A549 (cell line): ENCODE results near the gene ODAD3. TPM values are rescaled to one million over a fixed set of nuclear protein-coding genes. Genes with fewer than 3 reads are reported as not detected.
A peak's percentile ranks its signal among the peaks of the same experiment; 100 is the strongest.

ENCODE experiments used
- ATAC-seq, 2 experiments: fragments of 200-7000 bp in 1 of 2; fragments of >200 bp in 1 of 2; cut with Nextera tagmentation in 1 of 2; cut with Tn5 transposase in 1 of 2; 3 replicates each; pipeline versions ENCODE4 v1.8.0 to v1.9.1; 2018 to 2020; ENCODE audit warnings: mild to moderate bottlenecking in 1 of 2, moderate library complexity in 1 of 2
- CTCF ChIA-PET: fragments of 300-600 bp; sonication (Branson Sonifier 250); formaldehyde crosslinking; extraction: SDS; loops from one replicate; lab custom pipeline; 2021; ENCODE audit warnings: antibody characterized with exemption, inconsistent platforms; lab: Yijun Ruan, JAX
- POLR2A ChIA-PET: fragments of 350-600 bp; formaldehyde crosslinking; extraction: SDS; loops from one replicate; lab custom pipeline; 2021; ENCODE audit warnings: antibody characterized with exemption, inconsistent platforms; lab: Yijun Ruan, JAX
- DNase-seq, 2 experiments: peaks; one replicate each; pipeline versions ENCODE4 v3.0.0 to v3.0.0-alpha.2; 2011 to 2016; ENCODE audit warnings: low read depth in 1 of 2, low spot score in 1 of 2
- FAIRE-seq: peaks from 2 replicates; lab custom pipeline; 2011; peaks lifted over from hg19 to GRCh38; lab: Jason Lieb, UNC
- H3K27ac ChIP-seq, 2 experiments: fragments of >200 bp; sonication (Bioruptor Twin); formaldehyde crosslinking; 3 replicates each; pipeline ENCODE4 v1.5.1; 2016 to 2017
- H3K4me1 ChIP-seq: fragments of >200 bp; sonication (Bioruptor Twin); formaldehyde crosslinking; 3 replicates; pipeline ENCODE4 v1.6.1; 2016
- H3K4me2 ChIP-seq: fragments of >200 bp; sonication (Bioruptor Twin); formaldehyde crosslinking; 3 replicates; pipeline ENCODE4 v1.6.1; 2016
- H3K4me3 ChIP-seq: fragments of >200 bp; sonication (Bioruptor Twin); formaldehyde crosslinking; 3 replicates; pipeline ENCODE4 v1.5.1; 2016
- H3K9me3 ChIP-seq: fragments of >200 bp; sonication (Bioruptor Twin); formaldehyde crosslinking; 3 replicates; pipeline ENCODE4 v1.6.1; 2016
- ATOH8 ChIP-seq: fragments of 250-450 bp; sonication (Bioruptor Pico); IDR thresholded peaks from 2 replicates; pipeline ENCODE4 v1.5.0; 2020; ENCODE audit warnings: low read depth, mild to moderate bottlenecking, moderate library complexity
- CBX2 ChIP-seq: fragments of 200-600 bp; sonication (generic); IDR thresholded peaks from 2 replicates; pipeline ENCODE4 v1.6.1; 2016; ENCODE audit warnings: low read depth, mild to moderate bottlenecking, borderline replicate concordance
- CEBPB ChIP-seq, 2 experiments: fragments of >200 bp in 1 of 2; sonication (Bioruptor Twin) in 1 of 2; formaldehyde crosslinking in 1 of 2; IDR thresholded peaks; 2 replicates each; pipeline ENCODE4 v1.6.1; 2012 to 2016
- GATA3 ChIP-seq: IDR thresholded peaks from 2 replicates; pipeline ENCODE4 v1.6.1; 2012; ENCODE audit warnings: borderline replicate concordance
- HMGXB4 ChIP-seq: fragments of 250-450 bp; sonication (Bioruptor Pico); IDR thresholded peaks from 2 replicates; pipeline ENCODE4 v1.5.0; 2021; ENCODE audit warnings: mild to moderate bottlenecking, moderate library complexity, borderline replicate concordance
- HOXA7 ChIP-seq: fragments of 250-450 bp; sonication (Bioruptor Pico); IDR thresholded peaks from 2 replicates; pipeline ENCODE4 v1.5.0; 2020; ENCODE audit warnings: mild to moderate bottlenecking, moderate library complexity
- MAFK ChIP-seq: fragments of 450-650 bp; IDR thresholded peaks from 2 replicates; pipeline ENCODE4 v1.6.1; 2014; ENCODE audit not compliant: partially characterized antibody
- MAX ChIP-seq: IDR thresholded peaks from 2 replicates; pipeline ENCODE4 v1.6.1; 2012
- MAZ ChIP-seq: fragments of 150-350 bp; IDR thresholded peaks from 2 replicates; pipeline ENCODE4 v1.6.1; 2014; ENCODE audit warnings: antibody characterized with exemption, low read depth, low read length, borderline replicate concordance
- POLR2A ChIP-seq: IDR thresholded peaks from 2 replicates; pipeline ENCODE4 v1.6.1; 2012; ENCODE audit warnings: mild to moderate bottlenecking, low read length
- RAD21 ChIP-seq, 2 experiments: fragments of >200 bp in 1 of 2; sonication (Bioruptor Twin) in 1 of 2; formaldehyde crosslinking in 1 of 2; IDR thresholded peaks in 1 of 2; conservative IDR thresholded peaks in 1 of 2; 2 replicates in 1 of 2; 3 replicates in 1 of 2; pipeline ENCODE4 v1.6.1; 2012 to 2018; ENCODE audit warnings: inconsistent platforms in 1 of 2
- RARB ChIP-seq: fragments of 250-450 bp; sonication (Bioruptor Pico); IDR thresholded peaks from 2 replicates; pipeline ENCODE4 v1.8.0; 2021; ENCODE audit warnings: mild to moderate bottlenecking, moderate library complexity
- RFX5 ChIP-seq: fragments of 450-650 bp; IDR thresholded peaks from 2 replicates; pipeline ENCODE4 v1.7.1; 2014; ENCODE audit warnings: antibody characterized with exemption, mild to moderate bottlenecking, moderate library complexity
- RNF2 ChIP-seq: fragments of 200-600 bp; sonication (generic); IDR thresholded peaks from 2 replicates; pipeline ENCODE4 v1.6.1; 2016; ENCODE audit warnings: low read depth, mild to moderate bottlenecking, antibody characterized with exemption, moderate library complexity, borderline replicate concordance
- SMC3 ChIP-seq: fragments of >200 bp; sonication (Bioruptor Twin); formaldehyde crosslinking; IDR thresholded peaks from 3 replicates; pipeline ENCODE4 v1.6.1; 2018; ENCODE audit warnings: inconsistent platforms
- ZC3H11A ChIP-seq: fragments of 450-650 bp; IDR thresholded peaks from 2 replicates; pipeline ENCODE4 v1.6.1; 2014; ENCODE audit warnings: antibody characterized with exemption, mild to moderate bottlenecking
- WGBS: methylation state at CpG from one replicate; pipeline ENCODE4 v1.1.6; 2017; ENCODE audit errors: missing lambda C conversion rate; 5-methylcytosine and 5-hydroxymethylcytosine counted together
- polyA plus RNA-seq, 4 experiments: library from polyadenylated mRNA; depleted of rRNA in 3 of 4; stranded (reverse); fragments of >200 nt; fragmentation: RNase III in 1 of 4; extraction: RNeasy Plus Mini Kit Qiagen cat#74134 plus additional on column Dnase treatment in 1 of 4; gene quantifications; 2 replicates in 3 of 4; 3 replicates in 1 of 4; pipeline ENCODE4 v1.2.3, GENCODE V29; 2011 to 2017
- TF ChIP-seq, protein P1 (sequence below): fragments of >200 bp; sonication (Bioruptor Twin); formaldehyde crosslinking; IDR thresholded peaks from 2 replicates; pipeline ENCODE4 v1.6.1; 2016
- TF ChIP-seq, protein P2 (sequence below): fragments of >200 bp; sonication (Bioruptor Twin); formaldehyde crosslinking; IDR thresholded peaks from 3 replicates; pipeline ENCODE4 v1.5.1; 2016
- TF ChIP-seq, protein P3 (sequence below): fragments of >200 bp; sonication (Bioruptor Twin); formaldehyde crosslinking; IDR thresholded peaks from 3 replicates; pipeline ENCODE4 v1.6.1; 2016
- TF ChIP-seq, protein P4 (sequence below): fragments of 200-600 bp; sonication (generic); IDR thresholded peaks from 2 replicates; pipeline ENCODE4 v1.6.1; 2016; ENCODE audit warnings: antibody characterized with exemption, mild to moderate bottlenecking, moderate library complexity

Gene ODAD3
- polyA plus RNA-seq, 2 of the 4 experiments (the other 2 are of a cell fraction) = 0.70 to 0.99 TPM

DNA sequence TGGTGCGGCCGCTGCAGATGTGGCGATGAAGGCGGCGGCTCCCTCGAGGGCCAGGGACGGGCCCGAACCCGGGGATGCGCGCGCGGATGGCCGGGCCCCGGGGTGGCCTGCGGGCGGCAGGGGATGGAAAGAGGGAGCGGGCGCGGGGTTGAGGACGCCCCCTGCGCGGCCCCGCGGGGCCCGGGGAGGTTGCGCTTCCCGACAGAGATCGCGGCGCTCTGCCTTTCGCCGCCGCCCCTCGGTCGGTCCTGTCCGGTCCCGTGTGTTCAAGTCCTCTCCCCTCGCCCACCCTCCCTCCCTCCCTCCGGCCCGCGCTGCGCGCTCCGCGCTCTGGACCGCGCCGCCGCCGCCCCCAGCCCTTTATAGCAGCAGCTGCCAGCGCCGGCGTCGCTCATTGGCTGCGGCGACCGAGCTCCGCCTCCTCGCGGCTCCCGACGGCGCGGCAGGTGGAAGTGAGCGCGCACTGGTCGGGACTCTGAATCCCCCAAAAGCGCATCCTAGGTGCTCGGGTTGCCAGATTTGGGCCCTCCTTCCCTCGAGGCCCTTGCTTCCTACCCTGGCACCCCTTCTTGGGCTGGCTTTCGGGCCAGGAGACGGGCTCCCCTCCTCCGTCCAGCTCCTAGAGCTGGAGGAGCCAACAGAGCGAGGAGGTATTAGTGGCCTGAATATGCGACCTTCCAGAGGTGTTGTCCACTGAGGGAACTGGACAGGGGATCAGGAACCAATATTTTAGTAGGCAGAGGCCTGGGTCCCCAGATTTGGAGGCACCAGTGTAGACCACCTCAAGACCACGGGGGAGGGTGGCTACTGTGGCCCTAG lies 46.0 kb upstream of the ODAD3 start, which contains the start of gene ELAVL3:
Gene ELAVL3 (minus strand): TSS at position 332 of the 819 bp plus-strand sequence. CDS start 438 bp downstream, outside the sequence.
- ATAC-seq = no peak
- 0 out of 3 replicates have a peak, but pooled peaks cover 3% of the 10 kb centered on the region for H3K4me1 ChIP-seq
- WGBS = 28% methylated on average over 5 of the region's 77 CpGs
- DNase-seq = no peak
- H3K4me3 ChIP-seq = peak within 1 kb of the TSS; percentile 64; the same call in 1 of the 3 replicates
- H3K4me2 ChIP-seq = peak within 1 kb of the TSS; percentile 97
- no peak for TF ChIP-seq RAD21 (conservative IDR thresholded peaks at IDR 0.05 in 1 of 2, IDR thresholded peaks at IDR 0.05 in 1 of 2)
- TF ChIP-seq ATOH8 (CRISPR knock-in tag) = no peak
- TF ChIP-seq, protein P1, sequence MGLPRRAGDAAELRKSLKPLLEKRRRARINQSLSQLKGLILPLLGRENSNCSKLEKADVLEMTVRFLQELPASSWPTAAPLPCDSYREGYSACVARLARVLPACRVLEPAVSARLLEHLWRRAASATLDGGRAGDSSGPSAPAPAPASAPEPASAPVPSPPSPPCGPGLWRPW = no peak
- TF ChIP-seq MAFK = no peak
- TF ChIP-seq CEBPB (IDR thresholded peaks at IDR 0.05) = no peak
- no peak for TF ChIP-seq MAZ
- TF ChIP-seq RNF2 = no peak
- TF ChIP-seq, all 56 proteins: peak for 0
- no peaks in the 10 kb centered on the region for H3K9me3 ChIP-seq
- ChIA-PET POLR2A (interaction anchor here (0.5 to 1.6 kb wide), 2 partner anchors 99 to 187 kb away, joined by 3 to 10 read pairs; no protein-coding TSS in a partner anchor), CTCF (interaction anchor here (0.6 to 3.6 kb wide), 6 partner anchors 10 to 185 kb away, joined by 3 to 34 read pairs (median 4); partner anchors contain the start of genes ODAD3 and TSPAN16)
- no peak for FAIRE-seq
- H3K27ac ChIP-seq = 0 out of 6 replicates have a peak within 1 kb of the TSS, but pooled peaks of 1 of the 2 experiments have one; percentile 44

- ATAC-seq (no peak), DNase-seq (no peak), FAIRE-seq (no peak)
- CTCF ChIA-PET = interaction anchor here (0.6 to 3.6 kb wide), 4 partner anchors 28 to 184 kb away, joined by 3 to 34 read pairs (median 4); partner anchors contain the start of gene TSPAN16
- POLR2A ChIA-PET = interaction anchor here (0.5 to 0.6 kb wide), 2 partner anchors 187 to 255 kb away, joined by 3 read pairs; no protein-coding TSS in a partner anchor
- Histone ChIP-seq H3K4me1 (0 out of 3 replicates have a peak, but pooled peaks cover 3% of the 10 kb centered on the region), H3K4me3 (no peak overlapping the region), H3K27ac (no peak overlapping the region), H3K9me3 (no peaks in the 10 kb centered on the region), H3K4me2 (peak overlapping the region; percentile 38)
- 0% methylated on average over 1 of the region's 86 CpGs for WGBS
- no peak for TF ChIP-seq GATA3
- no peak for TF ChIP-seq RARB (CRISPR knock-in tag)
- TF ChIP-seq HMGXB4 (CRISPR knock-in tag) = no peak
- TF ChIP-seq RFX5 = no peak
- TF ChIP-seq ATOH8 (CRISPR knock-in tag) = no peak
- no peak for TF ChIP-seq ZC3H11A
- TF ChIP-seq POLR2A = no peak
- TF ChIP-seq CBX2 = no peak
- TF ChIP-seq, protein P2, sequence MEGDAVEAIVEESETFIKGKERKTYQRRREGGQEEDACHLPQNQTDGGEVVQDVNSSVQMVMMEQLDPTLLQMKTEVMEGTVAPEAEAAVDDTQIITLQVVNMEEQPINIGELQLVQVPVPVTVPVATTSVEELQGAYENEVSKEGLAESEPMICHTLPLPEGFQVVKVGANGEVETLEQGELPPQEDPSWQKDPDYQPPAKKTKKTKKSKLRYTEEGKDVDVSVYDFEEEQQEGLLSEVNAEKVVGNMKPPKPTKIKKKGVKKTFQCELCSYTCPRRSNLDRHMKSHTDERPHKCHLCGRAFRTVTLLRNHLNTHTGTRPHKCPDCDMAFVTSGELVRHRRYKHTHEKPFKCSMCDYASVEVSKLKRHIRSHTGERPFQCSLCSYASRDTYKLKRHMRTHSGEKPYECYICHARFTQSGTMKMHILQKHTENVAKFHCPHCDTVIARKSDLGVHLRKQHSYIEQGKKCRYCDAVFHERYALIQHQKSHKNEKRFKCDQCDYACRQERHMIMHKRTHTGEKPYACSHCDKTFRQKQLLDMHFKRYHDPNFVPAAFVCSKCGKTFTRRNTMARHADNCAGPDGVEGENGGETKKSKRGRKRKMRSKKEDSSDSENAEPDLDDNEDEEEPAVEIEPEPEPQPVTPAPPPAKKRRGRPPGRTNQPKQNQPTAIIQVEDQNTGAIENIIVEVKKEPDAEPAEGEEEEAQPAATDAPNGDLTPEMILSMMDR = no peak
- TF ChIP-seq, protein P3, sequence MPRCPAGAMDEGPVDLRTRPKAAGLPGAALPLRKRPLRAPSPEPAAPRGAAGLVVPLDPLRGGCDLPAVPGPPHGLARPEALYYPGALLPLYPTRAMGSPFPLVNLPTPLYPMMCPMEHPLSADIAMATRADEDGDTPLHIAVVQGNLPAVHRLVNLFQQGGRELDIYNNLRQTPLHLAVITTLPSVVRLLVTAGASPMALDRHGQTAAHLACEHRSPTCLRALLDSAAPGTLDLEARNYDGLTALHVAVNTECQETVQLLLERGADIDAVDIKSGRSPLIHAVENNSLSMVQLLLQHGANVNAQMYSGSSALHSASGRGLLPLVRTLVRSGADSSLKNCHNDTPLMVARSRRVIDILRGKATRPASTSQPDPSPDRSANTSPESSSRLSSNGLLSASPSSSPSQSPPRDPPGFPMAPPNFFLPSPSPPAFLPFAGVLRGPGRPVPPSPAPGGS = no peak
- TF ChIP-seq SMC3 = no peak
- TF ChIP-seq HOXA7 (CRISPR knock-in tag) = no peak
- TF ChIP-seq, protein P4, sequence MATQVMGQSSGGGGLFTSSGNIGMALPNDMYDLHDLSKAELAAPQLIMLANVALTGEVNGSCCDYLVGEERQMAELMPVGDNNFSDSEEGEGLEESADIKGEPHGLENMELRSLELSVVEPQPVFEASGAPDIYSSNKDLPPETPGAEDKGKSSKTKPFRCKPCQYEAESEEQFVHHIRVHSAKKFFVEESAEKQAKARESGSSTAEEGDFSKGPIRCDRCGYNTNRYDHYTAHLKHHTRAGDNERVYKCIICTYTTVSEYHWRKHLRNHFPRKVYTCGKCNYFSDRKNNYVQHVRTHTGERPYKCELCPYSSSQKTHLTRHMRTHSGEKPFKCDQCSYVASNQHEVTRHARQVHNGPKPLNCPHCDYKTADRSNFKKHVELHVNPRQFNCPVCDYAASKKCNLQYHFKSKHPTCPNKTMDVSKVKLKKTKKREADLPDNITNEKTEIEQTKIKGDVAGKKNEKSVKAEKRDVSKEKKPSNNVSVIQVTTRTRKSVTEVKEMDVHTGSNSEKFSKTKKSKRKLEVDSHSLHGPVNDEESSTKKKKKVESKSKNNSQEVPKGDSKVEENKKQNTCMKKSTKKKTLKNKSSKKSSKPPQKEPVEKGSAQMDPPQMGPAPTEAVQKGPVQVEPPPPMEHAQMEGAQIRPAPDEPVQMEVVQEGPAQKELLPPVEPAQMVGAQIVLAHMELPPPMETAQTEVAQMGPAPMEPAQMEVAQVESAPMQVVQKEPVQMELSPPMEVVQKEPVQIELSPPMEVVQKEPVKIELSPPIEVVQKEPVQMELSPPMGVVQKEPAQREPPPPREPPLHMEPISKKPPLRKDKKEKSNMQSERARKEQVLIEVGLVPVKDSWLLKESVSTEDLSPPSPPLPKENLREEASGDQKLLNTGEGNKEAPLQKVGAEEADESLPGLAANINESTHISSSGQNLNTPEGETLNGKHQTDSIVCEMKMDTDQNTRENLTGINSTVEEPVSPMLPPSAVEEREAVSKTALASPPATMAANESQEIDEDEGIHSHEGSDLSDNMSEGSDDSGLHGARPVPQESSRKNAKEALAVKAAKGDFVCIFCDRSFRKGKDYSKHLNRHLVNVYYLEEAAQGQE = no peak
- no peak for TF ChIP-seq MAX
Measured at GRCh38 chr19:11479898-11480714, 45.2 kb upstream of the ODAD3 start.
